ENCODE results near the gene IRF2BP1.
"Not testable (repeated sequence)": the region's sequence is repeated elsewhere in the genome, so short reads cannot be mapped to it uniquely, and the experiment has no call there.

The IRF2BP1 gene

DNA sequence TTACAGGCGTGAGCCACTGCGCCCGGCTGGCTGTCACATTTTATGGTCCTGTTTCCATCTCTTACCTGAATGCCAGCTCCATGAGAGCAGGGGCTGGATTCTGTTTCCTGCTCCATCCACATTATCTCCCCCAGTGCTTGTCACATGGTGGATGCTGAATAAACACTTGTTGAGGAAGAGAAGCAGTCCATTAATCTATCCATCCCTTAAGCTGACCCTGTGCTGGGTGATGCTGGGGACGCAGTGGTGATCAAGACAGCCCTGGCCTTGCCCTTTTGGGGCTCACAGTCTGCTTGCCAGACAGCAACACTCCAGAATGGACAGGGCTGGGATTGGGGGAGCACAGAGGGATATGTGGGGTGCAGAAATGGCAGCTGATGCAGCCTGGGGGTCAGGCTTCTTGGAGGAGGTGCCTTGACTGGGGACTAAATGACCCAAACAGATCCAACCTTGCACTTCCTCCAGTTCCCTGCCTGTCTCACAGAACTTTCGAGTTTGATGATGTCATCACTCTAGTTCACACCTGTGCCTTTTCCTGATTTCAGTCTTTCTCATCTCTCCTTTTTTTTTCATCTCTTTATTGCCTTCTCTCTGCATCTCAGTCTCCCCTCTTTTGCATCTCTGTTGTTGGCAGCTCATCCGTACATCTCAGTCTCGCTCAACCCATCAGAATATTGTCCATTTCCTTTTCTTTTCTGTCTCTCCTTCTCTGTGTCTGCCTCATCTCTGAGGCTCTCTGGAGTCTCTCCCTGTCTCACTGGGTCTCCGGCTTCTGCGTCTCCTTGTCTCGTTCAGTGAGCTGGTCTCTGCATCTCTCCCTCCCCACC, 4.6 kb downstream of the IRF2BP1 start:
- DNase-seq, result peak; percentile 42

DNA sequence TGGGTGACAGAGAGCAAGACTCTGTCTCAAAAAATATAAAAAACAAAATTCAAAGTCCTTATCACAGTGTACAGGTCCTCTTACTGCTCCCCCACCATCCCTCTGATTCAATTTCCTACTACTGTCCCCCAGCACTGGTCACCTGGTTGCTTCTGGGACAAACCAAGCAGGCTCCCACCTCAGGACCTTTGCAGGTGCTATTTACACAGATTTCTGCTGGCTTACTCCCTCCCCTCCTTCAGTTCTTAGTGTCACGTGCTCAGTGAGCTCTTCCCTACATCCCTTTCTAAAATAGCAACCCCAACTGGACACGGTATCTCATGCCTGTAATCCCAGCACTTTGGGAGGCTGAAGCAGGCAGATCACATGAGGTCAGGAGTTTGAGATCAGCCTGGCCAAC, 6.0 kb downstream of the IRF2BP1 start:
- DNase-seq, result no peak

DNA sequence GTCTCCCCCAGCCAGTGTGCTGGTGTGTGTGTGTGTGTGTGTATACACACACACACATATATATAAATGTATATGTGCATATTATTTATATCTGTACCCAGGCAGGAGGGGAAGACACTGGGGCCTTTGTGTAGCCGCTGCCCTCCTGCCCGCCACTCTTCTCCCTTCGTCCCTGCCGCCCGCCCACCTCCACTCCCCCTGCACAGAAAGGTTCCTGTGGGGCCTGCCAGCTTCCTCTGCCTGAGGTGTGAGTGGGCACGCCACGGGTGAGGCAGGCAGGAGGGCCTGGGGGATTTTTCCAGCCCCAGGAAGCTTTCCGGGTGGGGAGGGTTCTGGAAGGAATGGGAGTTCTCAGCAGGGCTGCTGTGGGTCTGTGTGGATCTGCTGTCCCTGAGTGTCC, 6.9 kb downstream of the IRF2BP1 start:
- DNase-seq, result no peak

DNA sequence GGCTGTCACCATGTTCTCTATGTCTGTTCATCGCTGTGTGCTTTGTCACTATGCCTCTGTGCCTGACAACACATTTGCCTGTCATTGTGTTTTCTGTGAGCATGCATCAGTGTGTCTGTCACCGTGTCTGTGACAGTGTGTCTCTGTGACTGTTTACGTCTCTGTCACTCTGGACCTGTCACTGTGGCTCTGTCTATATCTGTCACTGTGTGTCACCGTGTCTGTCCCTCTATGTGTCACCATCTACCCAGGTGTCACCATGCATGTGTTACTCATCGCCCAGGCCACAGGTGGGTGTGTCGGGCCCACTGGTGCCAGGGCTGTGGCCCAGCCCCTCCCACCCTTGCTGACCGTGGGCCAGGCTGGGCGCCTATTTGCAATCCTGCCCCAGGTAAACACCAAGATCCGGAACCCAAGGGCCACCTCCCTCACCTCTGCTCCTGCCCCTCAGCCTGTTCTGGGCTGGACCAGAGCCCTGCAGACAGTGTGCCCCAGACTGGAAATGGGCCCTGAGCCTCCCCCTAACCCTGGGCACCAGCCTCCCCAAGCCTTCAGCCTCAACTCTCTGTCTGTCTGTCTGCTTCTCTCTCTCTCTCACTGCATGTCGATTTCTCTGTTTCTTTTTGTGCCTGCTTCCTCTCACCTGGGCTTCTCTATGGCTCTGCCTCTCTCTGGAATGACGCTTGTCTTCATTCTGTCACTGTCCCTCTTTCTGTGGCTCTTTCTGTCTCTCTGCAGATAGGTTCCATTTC, 7.7 kb downstream of the IRF2BP1 start:
- DNase-seq, result no peak

DNA sequence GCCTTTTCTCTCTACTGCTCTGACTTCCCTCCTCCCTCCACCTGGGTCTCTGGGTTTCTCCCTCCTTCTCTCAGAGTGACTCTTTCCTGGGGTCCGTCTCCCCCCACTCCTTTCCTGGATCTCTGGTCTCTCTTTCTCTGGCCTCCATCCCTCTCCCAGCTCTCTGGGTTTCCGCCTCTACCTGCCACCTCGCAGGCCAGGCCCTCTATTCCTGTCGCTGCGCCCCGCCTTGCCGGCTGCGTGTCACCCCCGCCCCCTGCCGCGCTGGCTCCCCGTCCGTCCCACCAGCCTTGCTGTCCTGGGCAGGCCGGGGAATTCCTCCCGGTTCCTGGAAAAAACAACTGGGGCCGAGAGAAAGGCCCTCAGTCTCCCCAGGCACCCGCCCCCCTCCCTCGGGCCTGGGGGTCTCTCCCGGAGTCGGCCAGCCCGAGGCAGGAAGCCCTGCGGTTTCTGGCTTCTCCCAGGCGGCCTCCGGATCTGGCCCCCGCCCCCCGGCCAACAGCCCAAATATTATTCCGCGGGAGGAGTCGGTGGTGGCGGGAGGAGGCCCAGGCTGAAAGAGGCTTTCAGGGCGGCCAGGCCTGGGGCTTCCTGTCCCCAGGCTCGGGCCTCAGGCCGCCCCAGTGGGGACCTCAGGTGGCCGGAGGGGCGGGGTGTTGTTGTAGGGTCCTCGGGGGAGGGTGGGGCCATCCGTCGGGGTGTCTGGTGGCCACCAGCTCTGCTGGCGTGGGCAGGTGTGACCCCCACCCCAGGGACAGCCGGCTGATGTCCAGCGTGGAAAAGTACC, 9.3 kb downstream of the IRF2BP1 start:
- no peak for DNase-seq

DNA sequence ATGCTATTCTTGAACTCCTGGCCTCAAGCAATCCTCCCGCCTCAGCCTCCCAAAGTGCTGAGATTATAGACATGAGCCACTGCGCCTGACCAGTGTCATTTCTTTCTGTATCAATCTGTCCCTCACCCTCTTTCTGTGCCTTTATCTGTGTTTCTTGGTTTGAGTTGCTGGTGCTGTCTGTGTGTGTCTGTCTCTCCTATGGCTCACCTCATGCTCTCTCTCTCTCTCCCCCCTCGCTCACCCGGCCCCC, 9.9 kb downstream of the IRF2BP1 start:
- DNase-seq, result no peak

DNA sequence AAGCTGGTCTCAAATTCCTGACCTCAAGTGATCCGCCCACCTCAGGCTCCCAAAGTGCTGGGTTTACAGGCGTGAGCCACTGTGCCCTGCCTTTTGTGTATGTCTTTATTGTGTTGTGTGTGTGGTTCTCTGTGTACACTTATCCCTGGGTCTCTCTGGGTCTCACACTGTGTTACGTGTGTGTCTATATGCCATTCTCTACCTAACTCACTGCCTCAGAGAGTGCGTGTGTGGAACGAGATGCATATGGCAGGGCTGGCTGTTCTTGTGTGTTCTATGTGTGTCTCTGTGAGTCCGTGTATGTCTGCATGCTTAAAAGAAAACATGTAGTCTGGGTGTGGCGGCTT, 11.3 kb downstream of the IRF2BP1 start:
- DNase-seq, result no peak

DNA sequence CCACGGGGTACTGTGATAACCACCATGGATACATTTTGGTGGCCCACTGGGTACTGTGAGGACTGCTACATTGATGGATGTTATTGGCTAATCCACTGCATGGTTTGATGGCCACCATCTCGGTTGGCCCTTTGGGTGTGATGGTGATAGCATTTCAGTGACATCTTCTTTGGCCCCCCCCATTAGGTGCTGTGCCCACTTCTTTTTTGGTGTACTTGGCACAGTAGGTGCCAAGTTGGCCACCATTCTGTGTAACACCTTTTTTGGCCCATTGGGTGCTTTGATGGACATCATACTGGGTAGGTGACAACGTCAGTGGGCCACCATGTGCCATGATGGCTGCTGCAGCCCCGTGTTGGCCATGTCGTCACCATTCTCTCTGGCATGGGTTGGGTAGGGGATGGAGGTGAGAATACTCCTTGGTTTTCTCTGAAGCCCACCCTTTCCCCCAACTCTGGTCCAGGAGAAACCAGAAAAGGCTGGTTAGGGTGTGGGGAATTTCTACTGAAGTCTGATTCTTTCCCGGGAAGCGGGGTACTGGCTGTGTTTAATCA, 12.6 kb downstream of the IRF2BP1 start:
- DNase-seq, result no peak

DNA sequence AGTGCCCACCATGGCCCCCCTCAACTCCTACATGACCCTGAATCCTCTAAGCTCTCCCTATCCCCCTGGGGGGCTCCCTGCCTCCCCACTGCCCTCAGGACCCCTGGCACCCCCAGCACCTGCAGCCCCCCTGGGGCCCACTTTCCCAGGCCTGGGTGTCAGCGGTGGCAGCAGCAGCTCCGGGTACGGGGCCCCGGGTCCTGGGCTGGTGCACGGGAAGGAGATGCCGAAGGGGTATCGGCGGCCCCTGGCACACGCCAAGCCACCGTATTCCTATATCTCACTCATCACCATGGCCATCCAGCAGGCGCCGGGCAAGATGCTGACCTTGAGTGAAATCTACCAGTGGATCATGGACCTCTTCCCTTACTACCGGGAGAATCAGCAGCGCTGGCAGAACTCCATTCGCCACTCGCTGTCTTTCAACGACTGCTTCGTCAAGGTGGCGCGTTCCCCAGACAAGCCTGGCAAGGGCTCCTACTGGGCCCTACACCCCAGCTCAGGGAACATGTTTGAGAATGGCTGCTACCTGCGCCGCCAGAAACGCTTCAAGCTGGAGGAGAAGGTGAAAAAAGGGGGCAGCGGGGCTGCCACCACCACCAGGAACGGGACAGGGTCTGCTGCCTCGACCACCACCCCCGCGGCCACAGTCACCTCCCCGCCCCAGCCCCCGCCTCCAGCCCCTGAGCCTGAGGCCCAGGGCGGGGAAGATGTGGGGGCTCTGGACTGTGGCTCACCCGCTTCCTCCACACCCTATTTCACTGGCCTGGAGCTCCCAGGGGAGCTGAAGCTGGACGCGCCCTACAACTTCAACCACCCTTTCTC, 13.6 kb downstream of the IRF2BP1 start:
- DNase-seq, result no peak

DNA sequence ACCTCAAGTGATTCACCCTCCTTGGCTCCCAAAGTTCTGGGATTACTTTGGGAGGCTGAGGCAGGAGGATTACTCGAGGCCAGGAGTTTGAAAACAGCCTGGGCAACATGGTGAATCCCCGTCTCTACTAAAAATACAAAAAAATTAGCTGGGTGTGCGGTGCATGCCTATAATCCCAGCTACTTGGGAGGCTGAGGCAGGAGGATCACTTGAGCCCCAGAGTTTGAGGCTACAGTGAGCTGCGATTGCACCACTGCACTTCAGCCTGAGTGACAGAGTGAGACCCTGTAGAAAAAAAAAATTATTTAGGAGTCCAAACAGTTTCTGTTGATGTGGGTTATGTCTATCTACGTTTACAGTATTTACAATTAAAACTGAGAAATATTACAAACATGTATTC, 15.1 kb downstream of the IRF2BP1 start:
- DNase-seq, result no peak

DNA sequence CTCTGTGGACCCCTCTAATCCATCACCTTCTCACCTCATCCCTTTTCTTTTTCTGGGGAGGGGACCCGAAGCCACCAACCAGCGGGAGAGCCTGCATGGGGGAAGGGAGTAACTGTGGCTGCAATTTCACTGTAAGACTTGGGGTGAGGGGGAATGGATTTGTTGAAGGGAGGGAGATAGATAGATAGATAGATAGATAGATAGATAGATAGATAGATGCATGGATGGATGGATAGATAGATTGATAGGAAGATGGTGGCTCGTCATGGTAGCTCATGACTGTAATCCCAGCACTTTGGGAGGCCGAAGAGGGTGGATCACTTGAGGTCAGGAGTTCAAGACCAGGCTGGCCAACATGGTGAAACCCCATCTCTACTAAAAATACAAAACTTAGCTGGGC, 18.7 kb downstream of the IRF2BP1 start:
- DNase-seq, result not testable (repeated sequence)

DNA sequence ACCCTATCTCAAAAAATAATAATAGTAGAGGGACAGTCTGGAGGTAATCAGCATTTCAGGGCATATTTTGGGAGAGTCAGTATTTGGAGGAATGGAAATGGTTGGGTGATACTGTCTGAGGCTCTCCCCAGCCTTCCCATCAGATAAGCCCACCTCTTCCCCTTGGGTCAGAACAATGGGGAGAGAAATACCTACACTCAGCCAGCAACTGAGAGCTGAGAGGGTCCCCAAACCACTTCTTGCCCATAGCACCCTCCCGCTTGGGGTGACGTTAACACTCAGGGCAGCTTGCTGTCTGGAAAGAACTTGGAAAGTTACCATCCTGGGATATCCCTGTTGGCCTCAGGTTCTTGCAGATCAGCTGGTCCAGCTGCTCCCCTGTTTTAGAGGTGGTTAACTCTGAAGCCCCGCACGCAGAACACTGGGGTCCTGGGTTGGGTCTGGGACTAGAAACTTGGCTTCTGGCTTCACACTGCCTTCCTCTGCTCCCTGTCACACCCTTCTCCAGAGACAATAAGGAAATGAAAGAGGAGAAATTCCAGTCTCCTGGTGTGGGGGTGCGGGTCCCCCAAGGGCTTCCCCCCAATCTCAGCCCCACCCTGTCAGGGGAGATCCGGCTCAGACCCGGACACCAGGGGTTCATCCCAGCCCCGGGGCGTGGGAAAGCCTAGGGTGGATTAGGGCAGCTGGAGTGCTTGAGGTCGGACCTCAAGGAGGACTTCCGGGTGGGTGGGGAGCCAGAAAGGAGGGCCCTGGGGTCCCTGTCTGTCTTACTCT, 19.4 kb downstream of the IRF2BP1 start:
- DNase-seq, result no peak

DNA sequence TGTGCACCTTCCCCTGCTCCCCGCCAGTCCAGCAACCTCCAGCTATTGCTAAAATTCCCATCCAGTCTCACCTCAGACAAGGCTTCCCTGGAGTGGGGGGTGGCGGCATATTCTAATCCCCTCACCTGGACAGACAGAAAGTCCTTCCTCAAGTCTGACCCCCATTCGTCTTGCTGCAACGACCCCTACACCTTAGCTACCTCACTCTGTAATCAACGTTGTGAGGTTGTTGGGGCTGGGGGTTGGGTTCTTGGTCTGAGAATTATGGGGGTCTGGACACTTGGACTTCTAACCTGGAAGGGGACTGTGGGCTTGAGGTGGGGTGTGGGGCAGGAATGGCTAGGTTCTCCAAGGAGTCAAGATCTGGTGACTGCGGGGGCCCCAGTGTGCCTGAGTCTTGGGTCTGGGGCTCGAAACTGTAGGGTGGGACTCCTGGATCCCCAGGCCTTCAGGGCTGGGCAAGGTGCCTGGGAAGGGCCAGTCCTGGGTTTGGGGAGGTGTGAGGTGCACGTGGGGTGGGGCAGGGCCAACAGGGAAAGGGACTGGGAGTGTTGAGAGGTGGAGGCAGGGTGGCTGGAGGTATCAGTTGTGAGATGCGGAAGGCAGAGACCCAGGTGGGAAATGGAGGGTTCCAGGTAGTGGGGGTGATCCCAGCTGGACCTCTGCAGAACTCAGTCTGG, 20.5 kb downstream of the IRF2BP1 start:
- DNase-seq, result no peak

DNA sequence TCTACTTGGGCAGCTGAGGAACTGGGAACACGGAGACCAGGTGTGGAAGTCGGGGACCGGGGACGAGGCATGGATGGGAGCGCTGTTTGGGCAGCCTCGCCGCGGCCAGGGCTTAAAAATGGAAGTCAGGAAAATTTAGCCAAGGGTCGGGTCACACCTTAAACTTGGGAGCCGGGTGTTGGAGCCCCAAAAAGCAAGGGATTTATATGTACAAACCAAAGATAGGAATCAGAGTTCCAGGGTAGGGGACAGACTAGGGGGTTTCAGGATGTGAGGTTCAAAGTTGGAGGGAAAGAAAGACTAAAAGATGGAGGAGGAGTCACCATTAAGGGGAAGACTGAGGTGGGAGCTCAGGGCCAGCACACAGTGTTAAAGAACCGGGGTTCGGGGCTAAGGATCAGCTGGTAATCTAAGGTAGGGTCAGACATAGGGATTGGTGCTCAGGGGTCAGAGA, 21.3 kb downstream of the IRF2BP1 start:
- no peak for DNase-seq

DNA sequence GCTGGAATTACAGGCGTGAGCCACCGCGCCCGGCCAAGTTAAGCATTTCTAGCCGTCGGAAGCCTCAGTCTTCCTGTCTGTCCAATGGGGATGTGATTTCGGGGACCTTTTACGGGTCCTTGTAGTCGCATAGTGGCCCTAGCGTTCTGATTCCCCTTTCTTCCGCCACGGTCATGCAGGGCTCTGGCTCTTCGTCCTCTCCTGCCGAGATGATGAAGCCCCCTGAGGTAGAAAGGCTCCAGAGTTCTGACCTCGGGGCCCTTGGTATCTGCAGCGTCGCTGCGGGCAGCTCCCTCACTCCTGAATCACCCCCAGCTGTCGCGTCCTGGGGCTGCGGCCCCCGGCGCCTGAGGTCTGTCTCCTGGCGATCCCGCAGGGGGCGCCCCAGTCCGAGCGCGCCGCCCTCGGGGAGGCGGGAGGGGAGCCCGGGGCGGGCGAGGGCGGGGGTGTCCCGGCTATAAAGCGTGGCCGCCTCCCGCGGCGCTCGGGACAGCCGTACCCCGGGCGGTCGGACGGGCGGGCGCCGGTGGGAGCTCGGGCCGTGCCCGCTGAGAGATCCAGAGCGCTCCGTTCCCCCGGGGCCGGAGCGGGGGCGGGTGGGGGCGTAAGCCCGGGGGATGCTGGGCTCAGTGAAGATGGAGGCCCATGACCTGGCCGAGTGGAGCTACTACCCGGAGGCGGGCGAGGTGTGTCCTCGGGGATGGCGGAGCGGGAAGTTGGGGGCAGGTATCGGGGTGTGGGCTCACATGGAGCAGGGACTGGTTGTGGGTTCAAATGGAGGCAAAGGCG, 21.9 kb downstream of the IRF2BP1 start, which contains the start of gene FOXA3:
Gene FOXA3, plus strand, starts transcription at position 487 of the 789 bp plus-strand sequence. Its CDS starts 131 bp downstream, at position 618.
- DNase-seq, result peak; percentile 60

DNA sequence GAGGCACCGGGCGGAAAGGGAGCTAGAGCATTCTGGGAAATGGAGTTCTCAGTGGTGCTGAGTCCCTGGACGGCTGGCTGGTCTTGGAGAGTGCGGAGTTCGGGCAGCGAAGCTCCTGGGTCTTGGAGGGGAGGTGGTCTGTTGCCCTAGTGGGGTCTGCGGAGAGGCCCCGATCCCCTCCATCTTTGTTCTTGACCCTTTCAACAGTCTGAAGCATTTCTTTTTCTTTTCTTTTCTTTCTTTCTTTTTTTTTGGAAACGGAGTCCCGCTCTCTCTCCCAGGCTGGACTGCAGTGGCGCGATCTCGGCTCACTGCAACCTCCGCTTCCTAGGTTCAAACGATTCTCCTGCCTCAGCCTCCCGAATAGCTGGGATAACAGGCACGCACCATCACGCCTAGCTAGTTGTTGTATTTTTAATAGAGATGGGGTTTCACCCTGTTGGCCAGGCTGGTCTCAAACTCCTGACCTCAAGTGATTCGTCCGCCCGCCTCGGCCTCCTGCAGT, 22.6 kb downstream of the IRF2BP1 start:
- DNase-seq, result no peak

DNA sequence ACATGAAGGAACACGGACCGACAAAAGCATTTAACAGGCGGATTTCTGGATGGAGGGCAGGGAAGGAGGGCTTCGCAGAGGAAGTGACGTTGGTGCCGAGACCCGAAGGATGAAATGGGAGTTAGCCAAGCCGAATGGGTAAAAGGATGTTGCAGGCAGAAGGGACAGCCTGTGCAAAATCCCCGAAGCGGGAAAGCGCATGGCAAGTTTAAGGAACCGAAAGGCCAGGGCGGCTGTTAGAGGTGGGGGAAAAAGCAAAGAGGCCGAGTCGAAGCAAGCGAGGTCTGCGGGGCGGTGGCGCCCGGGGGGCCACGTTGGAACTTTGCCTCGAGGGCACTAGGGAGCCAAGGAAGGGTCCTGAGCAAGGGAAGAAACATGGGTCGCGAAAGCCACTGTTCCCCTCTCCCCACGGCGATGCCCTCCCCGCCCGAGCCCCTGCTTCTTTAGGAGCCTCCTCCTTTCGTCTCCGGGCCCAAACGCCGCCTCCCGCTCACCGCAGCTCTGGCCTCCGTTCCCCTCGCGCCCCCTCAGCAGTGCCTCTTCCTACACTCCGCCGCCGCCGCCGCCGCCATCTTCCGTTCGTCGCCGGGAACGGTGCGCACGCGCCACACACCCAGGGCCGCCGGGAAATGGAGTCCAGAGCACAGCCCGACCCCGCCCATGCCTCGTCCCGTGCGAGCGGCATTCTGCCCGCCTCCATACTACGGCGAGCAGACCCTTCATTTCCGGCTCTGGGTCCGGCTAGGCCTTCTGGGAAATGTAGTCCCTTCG, 23.2 kb downstream of the IRF2BP1 start, which contains the start of gene SYMPK:
Gene SYMPK, minus strand, starts transcription at position 584 of the 771 bp plus-strand sequence. CDS start 8,652 bp downstream, outside the sequence.
- peak; percentile 99 for DNase-seq

DNA sequence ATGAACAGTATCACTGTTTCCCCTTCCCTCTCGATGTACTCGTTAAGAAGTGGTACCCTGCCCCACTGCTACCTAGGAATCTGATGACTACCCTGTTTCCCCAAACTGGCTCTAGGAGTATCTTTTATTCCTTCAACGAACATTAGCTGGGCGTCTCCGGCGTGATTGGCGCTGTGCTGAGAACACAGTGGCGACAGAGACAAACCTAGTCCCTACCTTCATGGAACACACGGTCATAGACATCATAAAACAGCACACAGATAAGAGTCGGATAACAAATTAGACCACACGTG, 23.7 kb downstream of the IRF2BP1 start:
- DNase-seq, result no peak
